Smooth muscle cell (in vitro differentiated cells): ENCODE results near the gene RGS2. TPM values are rescaled to one million over a fixed set of nuclear protein-coding genes. Genes with fewer than 3 reads are reported as not detected.

Experiments used
- DNase-seq: peaks from one replicate; lab custom pipeline; 2025; ENCODE audit not compliant: unreplicated experiment; lab: John Stamatoyannopoulos, UW
- H2AFZ ChIP-seq: fragments of 200-600 bp; sonication (generic); 2 replicates; pipeline ENCODE4 v1.6.0; 2016; ENCODE audit warnings: antibody characterized with exemption, low read depth, mild to moderate bottlenecking
- H3F3A ChIP-seq: fragments of 200-600 bp; sonication (generic); 2 replicates; pipeline ENCODE4 v1.6.0; 2017; ENCODE audit warnings: antibody characterized with exemption, low read depth
- H3K27ac ChIP-seq: fragments of 200-600 bp; sonication (generic); 2 replicates; pipeline ENCODE4 v1.5.1; 2016; ENCODE audit warnings: low read depth, mild to moderate bottlenecking
- H3K27me3 ChIP-seq: fragments of 200-600 bp; sonication (generic); 2 replicates; pipeline ENCODE4 v1.6.1; 2016; ENCODE audit warnings: low read depth, mild to moderate bottlenecking
- H3K36me3 ChIP-seq: fragments of 200-600 bp; sonication (generic); 2 replicates; pipeline ENCODE4 v1.5.1; 2016; ENCODE audit warnings: low read depth
- H3K4me1 ChIP-seq: fragments of 200-600 bp; sonication (generic); 2 replicates; pipeline ENCODE4 v1.5.1; 2016; ENCODE audit warnings: low read depth
- H3K4me2 ChIP-seq: fragments of 200-600 bp; sonication (generic); 2 replicates; pipeline ENCODE4 v1.6.0; 2016; ENCODE audit warnings: mild to moderate bottlenecking
- H3K4me3 ChIP-seq: fragments of 200-600 bp; sonication (generic); 2 replicates; pipeline ENCODE4 v1.5.1; 2016; ENCODE audit warnings: mild to moderate bottlenecking
- H3K79me2 ChIP-seq: fragments of 200-600 bp; sonication (generic); 2 replicates; pipeline ENCODE4 v1.6.0; 2016; ENCODE audit warnings: low read depth, mild to moderate bottlenecking
- H3K9ac ChIP-seq: fragments of 200-600 bp; sonication (generic); 2 replicates; pipeline ENCODE4 v1.6.0; 2016; ENCODE audit warnings: low read depth
- H3K9me3 ChIP-seq: fragments of 200-600 bp; sonication (generic); replicated peaks from 2 replicates; pipeline ENCODE4 v1.5.1; 2016; ENCODE audit warnings: low read depth
- H4K20me1 ChIP-seq: fragments of 200-600 bp; sonication (generic); 2 replicates; pipeline ENCODE4 v1.6.0; 2016; ENCODE audit warnings: low read depth
- WGBS: methylation state at CpG from one replicate; pipeline ENCODE4 v1.1.7; 2016; ENCODE audit warnings: low lambda C conversion rate; 5-methylcytosine and 5-hydroxymethylcytosine counted together
- polyA plus RNA-seq: library from polyadenylated mRNA; unstranded; fragments of >200 nt; fragmentation: Nextera tagmentation; extraction: Ambion mirVana; gene quantifications from 2 replicates; pipeline ENCODE4 v1.2.1, GENCODE V29; 2016
- total RNA-seq: library from RNA; depleted of rRNA; stranded (reverse); fragments of >200 nt; gene quantifications from 2 replicates; pipeline ENCODE4 v1.2.3, GENCODE V29; 2014
- TF ChIP-seq, protein P1 (sequence below): fragments of 200-600 bp; sonication (generic); IDR thresholded peaks from 2 replicates; pipeline ENCODE4 v1.5.1; 2017; ENCODE audit warnings: borderline replicate concordance, mild to moderate bottlenecking, antibody characterized with exemption; ENCODE audit not compliant: insufficient read depth, poor library complexity, severe bottlenecking

The RGS2 gene
- total and polyA plus RNA-seq, 2 experiments from 2014 or later: 122 to 153 TPM

- Histone ChIP-seq H2AFZ (no peak overlapping the region), H3K9ac (no peak overlapping the region)
- 89% methylated on average over 2 of the region's 2 CpGs for WGBS
These were observed 16.2 kb upstream of the RGS2 start for GRCh38 chr1:192792628-192793027.

DNA sequence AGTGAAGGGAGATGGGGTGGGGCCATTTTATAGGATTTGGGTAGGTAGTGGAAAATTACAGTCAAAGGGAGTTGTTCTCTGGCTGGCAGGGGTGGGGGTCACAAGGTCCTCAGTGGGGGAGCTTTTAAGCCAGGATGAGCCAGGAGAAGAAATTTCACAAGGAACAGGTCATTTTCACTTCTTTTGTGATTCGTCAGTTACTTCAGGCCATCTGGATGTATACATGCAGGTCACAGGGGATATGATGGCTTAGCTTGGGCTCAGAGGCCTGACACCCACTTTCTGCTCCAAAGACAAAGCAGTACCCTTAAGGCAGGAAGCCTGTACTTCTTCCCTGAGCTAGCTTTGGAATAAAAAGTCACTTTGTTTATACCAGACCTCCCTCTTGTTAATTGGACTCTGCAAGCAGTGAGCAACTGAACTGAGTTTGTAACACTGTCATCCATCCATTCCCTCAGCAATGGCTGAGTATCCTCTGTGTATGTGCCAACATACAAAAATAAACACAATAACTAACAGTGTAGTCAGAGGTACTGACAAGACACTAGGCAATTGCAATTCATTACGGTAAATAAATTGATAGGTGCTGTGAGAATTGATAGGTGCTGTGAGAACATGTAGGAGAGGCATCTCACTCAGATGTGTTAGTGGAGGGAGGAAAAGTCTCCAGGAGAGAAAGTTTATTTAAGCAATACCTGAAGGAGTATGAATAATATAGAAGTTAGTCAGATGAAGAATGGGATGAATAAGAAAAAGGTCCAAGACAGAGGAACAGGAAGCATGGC, 14.7 kb upstream of the RGS2 start:
- TF ChIP-seq, protein P1, sequence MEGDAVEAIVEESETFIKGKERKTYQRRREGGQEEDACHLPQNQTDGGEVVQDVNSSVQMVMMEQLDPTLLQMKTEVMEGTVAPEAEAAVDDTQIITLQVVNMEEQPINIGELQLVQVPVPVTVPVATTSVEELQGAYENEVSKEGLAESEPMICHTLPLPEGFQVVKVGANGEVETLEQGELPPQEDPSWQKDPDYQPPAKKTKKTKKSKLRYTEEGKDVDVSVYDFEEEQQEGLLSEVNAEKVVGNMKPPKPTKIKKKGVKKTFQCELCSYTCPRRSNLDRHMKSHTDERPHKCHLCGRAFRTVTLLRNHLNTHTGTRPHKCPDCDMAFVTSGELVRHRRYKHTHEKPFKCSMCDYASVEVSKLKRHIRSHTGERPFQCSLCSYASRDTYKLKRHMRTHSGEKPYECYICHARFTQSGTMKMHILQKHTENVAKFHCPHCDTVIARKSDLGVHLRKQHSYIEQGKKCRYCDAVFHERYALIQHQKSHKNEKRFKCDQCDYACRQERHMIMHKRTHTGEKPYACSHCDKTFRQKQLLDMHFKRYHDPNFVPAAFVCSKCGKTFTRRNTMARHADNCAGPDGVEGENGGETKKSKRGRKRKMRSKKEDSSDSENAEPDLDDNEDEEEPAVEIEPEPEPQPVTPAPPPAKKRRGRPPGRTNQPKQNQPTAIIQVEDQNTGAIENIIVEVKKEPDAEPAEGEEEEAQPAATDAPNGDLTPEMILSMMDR: no peak
- Histone ChIP-seq H3K9me3 (no peaks in the 10 kb centered on the region), H3K36me3 (no peaks in the 10 kb centered on the region), H3K4me3 (no peak overlapping the region), H2AFZ (no peak overlapping the region), H3K9ac (no peak overlapping the region), H3K4me2 (no peak overlapping the region), H3F3A (no peaks in the 10 kb centered on the region), H4K20me1 (no peaks in the 10 kb centered on the region), H3K27me3 (no peaks in the 10 kb centered on the region), H3K79me2 (no peaks in the 10 kb centered on the region), H3K4me1 (no peaks in the 10 kb centered on the region), H3K27ac (no peak overlapping the region)
- WGBS: 72% methylated on average over 2 of the region's 2 CpGs
- DNase-seq: no peak

More at GRCh38 chr1:192792628-192793027, 16.2 kb upstream of the RGS2 start:
- peaks cover 5% of the 10 kb centered on the region for H3K4me1 ChIP-seq
- no peak overlapping the region for H3K4me2 ChIP-seq
- no peak overlapping the region for H3K27ac ChIP-seq
- no peaks in the 10 kb centered on the region for H3F3A ChIP-seq
- no peaks in the 10 kb centered on the region for H3K79me2 ChIP-seq
- H3K36me3 ChIP-seq: no peaks in the 10 kb centered on the region
- H3K27me3 ChIP-seq: no peaks in the 10 kb centered on the region
- TF ChIP-seq, protein P1: no peak
- DNase-seq: no peak
- H3K9me3 ChIP-seq: no peaks in the 10 kb centered on the region
- H3K4me3 ChIP-seq: no peak overlapping the region
- no peaks in the 10 kb centered on the region for H4K20me1 ChIP-seq

DNA sequence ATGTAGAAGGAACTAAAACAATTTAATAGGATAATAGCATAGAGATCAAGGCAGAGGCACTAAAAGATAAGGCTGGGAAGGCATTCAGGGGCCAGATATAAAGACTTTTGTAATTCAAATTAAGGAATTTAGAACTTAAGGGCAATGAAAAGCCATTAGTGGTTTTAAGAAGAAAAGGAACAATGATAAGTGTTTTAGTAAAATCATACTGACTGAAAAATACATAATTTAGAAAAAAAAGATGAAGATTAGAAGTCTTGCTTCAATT, 14.1 kb upstream of the RGS2 start:
- no peak overlapping the region for H3K4me3 ChIP-seq
- TF ChIP-seq, protein P1: no peak
- no peaks in the 10 kb centered on the region for H3K27me3 ChIP-seq
- H3K79me2 ChIP-seq: no peaks in the 10 kb centered on the region
- no peaks in the 10 kb centered on the region for H4K20me1 ChIP-seq
- H3K36me3 ChIP-seq: no peaks in the 10 kb centered on the region
- H3K27ac ChIP-seq: no peak overlapping the region
- H3K4me2 ChIP-seq: no peak overlapping the region
- H3K4me1 ChIP-seq: no peaks in the 10 kb centered on the region
- no peak for DNase-seq
- no peaks in the 10 kb centered on the region for H3F3A ChIP-seq
- H3K9ac ChIP-seq: no peak overlapping the region
- no peak overlapping the region for H2AFZ ChIP-seq
- H3K9me3 ChIP-seq: no peaks in the 10 kb centered on the region
